NOMO-1 (cell line): ENCODE data around the gene LRP4.

Experiments
- DNase-seq, 2 experiments: peaks; one replicate each; lab custom pipeline; 2025; ENCODE audit not compliant: unreplicated experiment in 2 of 2; lab: John Stamatoyannopoulos, UW

The LRP4 gene

DNA sequence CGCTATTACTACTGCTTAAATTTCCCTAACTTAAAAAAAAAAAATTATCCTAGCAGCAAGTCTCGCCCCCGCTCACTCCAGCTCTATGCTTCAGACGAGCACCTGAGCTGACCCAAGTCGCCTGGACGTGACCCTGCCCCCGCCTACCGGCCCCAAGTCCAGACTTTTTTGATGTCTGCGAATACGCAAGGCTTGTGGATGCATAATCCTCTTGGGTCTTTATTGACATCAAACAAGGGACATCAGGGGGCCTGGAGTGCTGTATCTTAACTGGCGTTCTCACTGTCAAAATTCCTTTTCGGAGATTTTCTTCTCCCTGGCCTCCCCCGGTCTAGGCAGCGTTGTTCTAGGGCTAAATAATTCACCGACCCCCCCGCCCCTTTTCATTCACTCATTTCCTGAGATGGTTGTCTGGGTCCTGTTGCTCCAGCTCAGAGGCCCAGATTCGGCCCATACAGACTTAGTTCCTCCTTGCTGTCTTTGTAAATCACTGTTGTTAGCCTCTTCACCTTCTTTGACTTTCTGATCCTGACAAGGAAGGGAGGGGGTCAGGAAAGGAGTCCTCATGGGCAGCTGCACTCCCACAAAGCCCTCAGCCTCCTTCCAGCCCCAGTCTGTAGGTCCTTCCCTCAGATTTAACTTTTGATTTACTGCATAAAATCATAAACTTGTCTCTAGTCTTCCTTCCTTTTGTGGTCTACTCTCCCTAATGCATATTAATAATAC lies 601 bp upstream of the LRP4 start:
- no peak for DNase-seq

DNA sequence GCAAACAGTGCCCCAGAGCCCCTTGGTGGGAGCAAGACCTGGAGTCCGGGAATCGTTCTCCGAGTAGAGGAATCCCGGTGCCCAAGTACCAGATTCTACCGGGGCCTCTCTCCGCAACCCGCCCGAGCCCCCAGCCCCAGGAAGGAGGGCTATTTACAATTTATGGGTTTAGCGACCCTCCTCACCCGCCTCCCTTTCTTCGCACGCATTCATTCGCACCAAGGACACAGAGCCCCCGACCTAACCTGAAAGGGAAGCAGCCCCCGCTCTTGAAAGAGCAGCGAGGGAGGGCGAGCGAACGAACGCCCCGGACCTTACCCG lies 628 bp downstream of the LRP4 start:
- DNase-seq, result no peak

DNA sequence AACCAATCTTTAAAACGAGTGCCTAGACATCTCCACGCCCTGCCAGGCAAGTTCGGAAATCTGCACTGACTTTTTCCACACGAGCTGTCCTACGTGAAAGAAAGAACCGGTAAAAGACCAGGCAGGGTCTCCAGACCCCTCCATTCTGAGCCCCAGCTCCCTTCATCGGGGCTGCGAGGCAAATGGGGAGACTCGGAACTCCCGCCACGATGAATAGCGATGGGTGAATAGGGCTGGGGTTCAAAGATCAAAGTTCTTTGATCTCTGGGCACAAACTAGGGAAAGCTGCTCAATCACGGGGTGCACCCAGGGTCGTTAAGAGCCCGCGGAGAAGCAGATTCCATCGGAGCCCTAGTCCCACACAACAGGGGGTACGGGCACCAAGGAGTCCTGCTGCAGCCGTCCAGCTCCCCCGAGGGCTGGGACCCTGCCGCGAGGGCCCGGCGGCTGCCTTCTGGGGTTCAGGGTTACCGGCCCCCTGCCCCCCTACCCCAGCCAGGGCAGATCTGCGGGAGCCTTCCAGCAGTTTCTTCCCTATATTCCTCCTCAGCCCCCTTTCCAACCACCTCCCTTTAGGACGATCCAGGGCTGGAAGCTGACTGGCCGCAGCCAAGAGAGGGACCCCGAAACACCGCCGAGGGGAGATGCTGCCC lies 1.1 kb downstream of the LRP4 start:
- DNase-seq, result no peak

DNA sequence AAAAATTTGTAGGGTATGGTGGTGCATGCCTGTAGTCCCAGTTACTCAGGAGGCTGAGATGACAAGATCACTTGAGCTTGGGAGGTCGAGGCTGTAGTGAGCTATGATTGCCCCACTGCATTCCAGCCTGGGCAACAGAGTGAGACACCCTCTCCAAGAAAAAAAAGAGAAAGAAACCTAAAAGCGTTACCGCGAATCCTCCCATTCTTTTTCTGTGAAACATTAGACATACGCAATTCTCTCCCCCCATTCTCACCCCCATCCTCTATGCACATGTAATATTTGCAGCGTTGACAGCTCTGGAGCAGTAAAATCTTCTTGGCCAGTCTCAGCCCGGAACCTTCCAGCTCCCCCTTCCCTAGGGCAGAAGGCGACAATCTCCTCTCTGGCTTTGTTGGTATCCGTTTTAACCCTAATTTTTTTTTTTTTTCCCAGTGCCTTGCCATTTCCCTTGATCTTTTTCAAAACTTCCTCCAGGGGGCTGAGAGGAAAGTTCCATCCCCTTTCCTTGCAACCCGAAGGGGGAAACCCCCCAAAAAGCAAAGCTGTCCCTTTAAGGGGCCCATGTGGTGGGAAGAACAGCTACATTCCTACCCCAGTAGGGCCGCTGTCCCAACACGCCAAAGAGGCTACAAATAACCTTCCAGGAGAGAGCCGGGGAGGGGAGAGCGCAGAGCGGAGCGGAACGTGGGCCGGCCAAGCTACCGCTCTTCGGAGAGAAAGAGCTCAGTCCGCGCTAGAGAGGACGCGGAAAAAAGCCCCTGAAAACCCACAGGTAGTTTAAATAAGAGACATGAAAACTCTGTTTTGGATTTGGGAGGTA lies 1.9 kb downstream of the LRP4 start:
- DNase-seq, result peak; percentile 33 to 56

DNA sequence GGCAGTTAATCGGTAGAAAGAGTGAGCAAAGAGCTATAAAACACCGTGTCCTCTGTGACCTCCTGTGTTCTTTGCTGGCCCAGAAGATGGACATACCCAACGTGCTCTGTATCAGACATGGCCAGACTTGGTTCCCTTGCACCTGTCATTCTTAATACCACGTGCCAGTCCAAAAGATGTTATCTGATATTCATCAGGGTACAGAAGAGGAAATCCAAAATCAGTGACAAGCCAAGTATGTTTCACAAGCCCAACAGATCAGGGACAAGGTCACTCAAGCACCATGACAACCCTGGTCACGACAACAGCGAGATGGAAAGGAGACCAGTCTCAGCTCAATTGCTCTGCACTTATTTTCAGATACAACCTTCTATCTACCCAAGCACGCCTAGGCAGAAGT lies 3.4 kb downstream of the LRP4 start:
- DNase-seq, result no peak

DNA sequence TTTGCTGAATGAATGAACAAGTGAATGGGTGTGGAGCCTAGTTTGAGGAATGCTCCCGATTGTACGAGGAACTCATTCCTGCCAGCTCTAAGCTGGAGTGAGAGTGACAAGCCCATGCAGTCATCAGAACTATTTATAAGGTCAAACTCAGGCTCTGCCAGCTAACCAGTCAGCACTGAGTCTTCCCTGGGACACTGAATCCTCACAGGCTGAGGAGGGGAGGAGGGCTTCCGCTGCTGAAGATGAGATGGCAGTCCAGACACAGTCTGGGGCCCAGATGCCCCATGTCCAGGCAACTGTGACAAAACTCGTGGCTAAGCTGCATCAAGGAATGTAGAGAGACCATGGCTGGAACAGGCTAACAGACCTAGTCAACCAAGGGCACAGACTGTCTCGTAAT lies 4.0 kb downstream of the LRP4 start:
- no peak for DNase-seq

DNA sequence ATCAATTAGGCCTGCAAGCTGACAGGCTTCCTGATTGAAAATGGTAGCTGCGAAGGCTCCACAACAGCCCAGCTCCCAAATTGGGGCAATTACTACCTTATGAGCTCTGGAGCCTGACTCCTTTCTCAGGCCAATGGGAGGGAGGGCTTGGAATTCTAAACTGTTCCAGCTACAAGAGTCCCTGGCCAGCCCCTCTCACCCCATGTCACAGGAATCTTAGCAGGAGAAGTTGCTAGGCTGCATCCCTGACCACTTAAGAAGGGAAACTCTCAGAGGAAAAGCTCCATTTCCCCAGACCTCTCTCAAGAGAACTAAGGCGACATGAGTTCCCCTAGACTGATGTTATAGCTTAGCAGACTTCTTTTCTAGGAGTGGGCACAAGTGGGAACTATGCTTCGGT lies 4.9 kb downstream of the LRP4 start:
- no peak for DNase-seq

DNA sequence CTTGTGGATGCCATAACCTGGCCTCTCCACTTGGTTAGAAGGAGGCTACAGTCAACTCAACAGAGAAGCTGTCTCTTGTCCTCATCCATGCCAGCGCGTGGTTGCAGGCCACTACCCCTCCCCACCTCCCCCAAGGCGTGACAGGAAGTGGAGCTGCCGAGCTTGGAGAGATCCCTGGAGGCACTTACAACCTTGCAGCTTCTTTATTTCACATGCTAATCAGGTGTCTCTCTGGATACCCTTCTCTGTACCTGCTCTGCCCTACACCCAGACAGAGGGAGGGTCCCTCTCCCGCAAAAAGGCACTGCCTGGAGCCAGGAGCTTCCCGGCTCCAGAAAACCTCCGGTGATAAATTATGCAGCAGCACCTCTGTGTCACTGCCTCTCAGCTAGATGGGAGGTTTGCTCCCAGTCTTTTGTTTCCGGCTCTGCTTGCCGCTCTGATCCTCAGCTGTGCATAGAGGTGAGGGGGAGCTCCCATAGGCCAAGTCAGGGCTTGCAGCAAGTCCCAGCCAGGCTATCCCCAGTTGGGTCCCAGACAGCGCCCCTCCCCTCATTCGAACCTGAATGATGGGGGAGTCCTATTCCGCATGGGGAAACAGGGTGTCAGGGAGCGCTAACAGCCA lies 5.7 kb downstream of the LRP4 start:
- DNase-seq, result no peak

DNA sequence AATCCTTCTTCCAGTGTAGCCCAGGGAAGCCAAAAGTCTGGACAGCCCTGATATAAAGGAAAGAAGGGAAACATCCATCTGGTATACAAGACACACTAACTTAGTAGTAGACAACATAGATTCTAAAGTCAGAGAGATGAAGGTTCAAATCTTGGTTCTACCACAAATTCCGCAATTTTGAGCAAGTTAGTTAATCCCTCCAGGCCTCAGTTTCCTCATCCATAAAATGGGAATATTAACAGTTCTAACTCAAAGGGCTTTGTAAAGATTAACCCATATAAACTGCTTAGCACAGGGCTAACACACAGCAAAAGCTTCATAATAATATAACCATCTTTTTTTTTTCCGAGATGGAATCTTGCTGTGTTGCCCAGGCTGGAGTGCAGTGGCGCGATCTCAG lies 10.7 kb downstream of the LRP4 start:
- no peak for DNase-seq

DNA sequence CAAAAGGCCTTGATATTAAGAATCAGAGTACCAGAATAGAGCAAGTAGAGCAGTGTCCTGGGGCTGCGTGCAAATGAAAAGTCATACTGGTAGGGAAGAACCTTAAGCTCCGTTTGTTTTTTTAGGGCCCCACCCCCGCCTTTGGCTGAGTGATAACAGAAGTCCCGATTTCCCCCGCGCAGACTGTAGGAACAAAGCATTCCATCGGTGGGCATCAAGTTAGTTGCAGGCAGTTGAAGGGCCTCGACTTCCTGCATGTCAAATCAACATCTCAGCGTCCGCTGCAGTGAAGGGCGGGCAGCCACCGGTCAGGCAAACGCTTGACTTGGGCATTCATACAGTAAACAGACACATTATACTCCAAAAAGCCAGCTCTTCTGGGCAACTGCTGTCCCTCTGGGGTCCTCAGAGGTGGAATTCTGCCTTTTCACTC lies 11.7 kb downstream of the LRP4 start:
- DNase-seq, result no peak

DNA sequence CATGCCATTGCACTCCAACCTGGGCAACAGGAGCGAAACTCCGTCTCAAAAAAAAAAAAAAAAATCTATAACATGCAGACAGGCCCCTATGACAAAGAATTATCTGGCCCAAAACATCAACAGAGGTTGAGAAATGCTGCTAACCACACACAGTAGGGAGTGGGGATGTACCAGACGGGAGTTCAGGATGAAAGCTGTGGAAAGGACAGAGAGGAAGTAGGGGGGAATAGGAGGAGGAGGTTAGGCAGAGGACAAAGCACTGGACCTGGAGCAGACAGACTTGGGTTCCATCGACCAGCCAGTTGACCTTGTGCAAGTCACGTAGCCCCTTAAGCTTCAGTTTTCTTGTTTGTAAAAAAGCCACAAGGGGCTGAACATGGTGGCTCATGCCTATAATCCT lies 12.5 kb downstream of the LRP4 start:
- no peak for DNase-seq

DNA sequence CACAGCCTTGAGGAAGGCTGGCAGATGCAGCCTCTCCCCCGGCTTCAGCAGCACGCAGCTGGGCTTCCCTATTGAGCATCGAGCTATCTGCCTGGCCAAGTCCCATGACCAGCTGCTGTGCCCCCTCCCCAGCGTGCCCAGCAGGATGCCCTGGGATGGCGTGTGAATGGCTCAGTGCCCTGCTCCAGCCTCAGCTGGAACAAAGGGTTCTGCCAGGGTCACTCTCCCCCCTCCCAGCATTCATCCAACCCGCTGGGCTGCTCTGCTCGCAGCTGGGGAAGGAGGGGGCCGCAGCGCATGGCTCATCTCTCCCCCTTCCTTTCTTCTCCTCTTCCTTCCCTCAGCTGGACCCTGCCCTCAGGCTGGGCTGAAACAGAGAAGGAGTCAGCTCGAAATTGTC lies 14.5 kb downstream of the LRP4 start:
- no peak for DNase-seq

DNA sequence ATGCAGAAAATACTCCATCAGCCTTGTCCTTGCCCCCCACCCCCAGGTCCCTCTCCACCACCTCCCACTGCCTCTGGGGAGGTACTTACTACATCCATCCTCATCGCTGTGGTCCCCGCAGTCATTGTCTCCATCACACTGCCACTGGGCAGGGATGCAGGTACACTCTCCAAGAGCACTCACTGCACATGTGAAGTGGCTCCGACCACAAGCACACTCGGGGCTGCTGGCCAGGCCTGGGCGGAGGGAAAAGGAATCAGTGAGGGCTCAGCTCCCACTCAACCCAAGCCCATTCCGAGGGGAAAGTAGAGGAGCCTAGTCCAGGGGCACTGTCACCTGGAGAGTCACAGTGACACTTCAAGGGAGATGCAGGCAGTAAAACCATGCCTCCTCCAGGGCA lies 15.7 kb downstream of the LRP4 start:
- DNase-seq, result no peak

DNA sequence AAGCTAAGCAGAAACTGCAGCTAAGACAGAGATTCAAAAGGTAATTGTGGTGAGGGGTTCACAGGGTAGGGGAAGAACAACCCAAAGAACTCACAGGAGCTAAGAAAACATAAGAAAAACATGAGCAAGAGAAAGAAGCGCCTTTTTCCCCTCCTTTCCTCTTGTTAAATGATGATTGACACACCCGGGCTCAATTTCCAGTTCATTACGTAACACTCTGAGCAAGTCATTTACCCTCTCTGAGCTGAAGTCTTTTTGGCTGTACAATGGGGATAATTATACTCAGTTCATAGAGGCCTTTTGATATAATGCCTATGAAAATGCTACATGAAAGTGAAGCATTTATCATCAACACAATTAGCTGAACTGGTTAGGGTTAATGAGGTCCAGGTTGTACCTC lies 17.2 kb downstream of the LRP4 start:
- DNase-seq, result no peak

DNA sequence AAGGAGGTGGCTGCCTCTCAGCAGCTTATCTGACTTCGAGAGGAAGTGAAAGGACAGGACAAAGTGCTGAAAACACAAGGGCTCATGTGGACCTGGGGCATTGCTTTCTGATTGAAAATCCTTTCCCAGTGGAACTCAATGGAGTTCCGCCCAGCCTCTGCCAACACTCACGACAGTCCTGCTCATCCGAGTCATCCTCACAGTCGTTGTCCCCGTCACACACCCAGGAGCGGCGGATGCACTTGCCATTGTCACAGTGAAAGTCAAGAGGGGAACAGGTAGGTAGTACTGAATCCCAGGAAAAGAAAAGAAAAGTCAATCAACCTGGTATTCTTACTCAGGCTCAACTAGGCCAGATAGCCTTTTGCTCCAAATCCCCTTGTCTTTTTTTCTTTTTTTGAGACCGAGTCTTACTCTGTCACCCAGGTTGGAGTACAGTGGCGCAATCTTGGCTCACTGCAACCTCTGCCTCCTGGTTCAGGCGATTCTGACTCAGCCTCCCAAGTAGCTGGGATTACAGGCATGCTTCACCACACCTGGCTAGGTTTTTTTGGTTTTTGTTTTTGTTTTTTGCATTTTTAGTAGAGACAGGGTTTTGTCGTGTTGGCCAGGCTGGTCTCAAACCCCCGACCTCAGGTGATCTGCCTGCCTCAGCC lies 18.1 kb downstream of the LRP4 start:
- no peak for DNase-seq

DNA sequence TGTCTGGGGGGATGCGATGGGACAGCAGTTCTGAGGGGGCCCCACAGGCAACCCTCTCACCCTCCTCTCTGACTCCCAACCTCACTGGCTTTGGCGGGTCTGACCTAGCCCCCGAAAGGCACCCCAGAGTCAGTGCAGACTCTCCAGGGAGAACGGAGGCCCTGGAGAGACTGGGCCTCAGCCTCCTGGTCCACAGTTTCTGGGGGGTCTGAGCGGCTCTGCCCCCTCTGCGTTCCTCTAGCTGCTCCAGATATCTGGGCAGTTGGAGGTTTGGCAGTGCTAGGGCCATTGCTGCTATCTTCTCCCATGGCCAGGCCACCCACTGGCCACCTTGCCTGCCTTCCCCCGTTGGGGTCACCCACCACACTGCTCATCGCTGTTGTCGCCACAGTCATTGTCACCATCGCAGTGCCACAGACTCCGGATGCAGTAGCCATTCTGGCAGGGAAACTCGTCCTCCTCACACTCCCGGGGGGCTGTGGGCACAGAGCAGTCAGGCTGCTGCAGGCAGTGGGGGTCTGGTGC lies 18.8 kb downstream of the LRP4 start:
- no peak for DNase-seq

DNA sequence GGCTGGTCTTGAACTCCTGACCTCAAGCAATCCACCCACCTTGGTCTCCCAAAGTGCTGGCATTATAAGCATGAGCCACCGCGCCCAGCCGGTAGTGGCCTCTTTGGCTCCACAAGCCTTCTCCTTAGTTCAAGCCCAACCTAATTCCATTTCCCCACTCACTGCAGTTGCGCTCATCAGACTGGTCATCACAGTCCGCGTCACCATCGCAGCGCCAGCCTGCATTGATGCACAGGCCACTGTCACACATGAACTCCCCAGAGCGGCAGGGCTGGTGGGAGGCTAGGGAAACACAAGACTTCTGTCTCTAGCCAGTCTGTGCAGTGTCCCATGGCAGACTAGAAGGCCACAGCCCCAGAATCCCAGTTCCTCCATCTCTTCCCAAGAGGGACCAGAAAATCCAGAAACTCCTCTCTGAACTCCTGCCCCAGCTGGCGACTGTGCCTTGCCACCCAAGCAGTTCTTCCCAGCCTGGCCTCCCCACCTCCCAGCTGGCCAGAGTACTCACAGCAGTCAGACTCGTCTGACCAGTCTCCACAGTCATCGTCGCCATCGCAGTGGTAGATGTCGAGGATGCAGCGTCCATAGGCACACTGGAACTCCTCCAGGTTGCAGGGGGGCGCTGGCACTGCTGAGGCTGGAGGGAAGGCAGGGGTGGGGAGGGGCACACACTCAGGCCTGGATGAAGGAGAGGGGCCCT lies 19.8 kb downstream of the LRP4 start:
- DNase-seq, result no peak

DNA sequence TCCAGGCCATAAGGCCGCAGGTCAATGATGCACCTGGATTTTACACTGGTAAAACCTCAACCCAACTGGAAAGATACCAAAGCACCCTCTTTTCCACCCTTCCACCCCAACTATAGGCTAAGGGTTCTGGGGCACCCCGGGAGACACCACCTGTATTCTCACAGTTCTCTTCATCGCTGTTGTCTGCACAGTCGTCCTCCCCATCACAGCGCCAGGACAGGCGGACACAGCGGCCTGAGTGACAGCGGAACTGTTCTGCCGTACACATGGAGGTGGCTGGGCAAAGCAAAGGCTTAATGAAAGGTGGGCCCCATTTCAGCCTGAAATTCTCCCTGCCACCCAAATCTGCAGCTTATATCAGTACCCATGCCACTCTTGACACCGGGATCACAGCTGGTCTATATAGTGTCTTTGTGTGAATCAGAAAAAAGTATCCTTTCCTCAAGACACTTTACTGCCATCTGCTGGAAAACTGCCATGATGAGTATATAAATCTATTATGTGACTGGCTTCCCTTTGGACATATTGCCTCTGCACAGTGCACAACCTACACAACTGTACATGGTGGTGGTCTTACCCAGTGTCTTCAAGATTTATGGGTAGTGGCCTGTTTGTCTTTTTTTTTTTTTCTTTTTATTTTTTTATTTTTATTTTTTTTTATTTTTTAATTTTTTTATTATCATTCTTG lies 21.5 kb downstream of the LRP4 start:
- peak in 1 of 2 experiments; percentile 69 for DNase-seq

DNA sequence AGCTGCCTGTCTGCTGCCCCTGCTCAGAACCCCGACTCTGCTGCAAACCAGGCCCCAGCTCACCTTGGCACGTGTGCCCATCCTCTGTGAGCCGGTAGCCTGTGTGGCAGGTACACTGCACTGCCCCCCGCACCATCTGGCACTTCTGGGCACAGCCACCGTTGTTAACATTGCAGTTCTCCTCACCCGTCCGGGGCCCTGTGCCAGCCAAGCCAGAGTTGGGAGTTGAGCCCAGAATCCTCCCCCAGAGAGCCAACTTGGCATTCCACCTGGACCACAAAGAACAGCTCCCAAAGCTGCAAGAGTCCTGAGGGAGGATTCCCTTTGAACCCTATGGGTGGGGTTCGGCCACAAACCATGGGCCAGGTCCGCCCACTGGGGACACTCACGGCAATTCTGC lies 22.5 kb downstream of the LRP4 start:
- DNase-seq, result no peak

DNA sequence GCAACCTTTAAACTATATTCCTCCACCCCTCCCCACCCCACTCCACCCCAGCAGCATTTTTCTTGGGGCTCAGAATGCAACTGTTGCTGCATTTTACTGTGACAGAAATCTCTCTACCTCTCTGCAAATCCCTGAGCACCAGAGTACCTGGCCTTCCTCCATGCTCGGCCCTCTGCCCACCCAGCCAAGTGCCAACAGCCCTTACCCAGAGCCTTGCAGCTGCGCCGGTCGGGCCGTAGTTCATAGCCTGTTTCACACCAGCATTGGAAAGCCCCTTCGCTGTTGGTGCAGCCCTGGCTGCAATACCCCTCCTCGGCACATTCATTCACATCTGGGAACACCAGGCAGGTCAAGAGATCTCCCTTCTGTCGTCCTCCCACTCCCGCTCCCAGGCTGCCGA lies 23.4 kb downstream of the LRP4 start:
- DNase-seq, result no peak
